HG03460 (cell line): Measurements from ENCODE around the gene RC3H1.
"Not testable (repeated sequence)": the region's sequence is repeated elsewhere in the genome, so short reads cannot be mapped to it uniquely, and the experiment has no call there.

Experiments
- ATAC-seq: cut with Tn5 transposase; IDR thresholded peaks from one replicate; pipeline ENCODE4 v1.9.1; 2021; ENCODE audit not compliant: unreplicated experiment

Gene RC3H1

DNA sequence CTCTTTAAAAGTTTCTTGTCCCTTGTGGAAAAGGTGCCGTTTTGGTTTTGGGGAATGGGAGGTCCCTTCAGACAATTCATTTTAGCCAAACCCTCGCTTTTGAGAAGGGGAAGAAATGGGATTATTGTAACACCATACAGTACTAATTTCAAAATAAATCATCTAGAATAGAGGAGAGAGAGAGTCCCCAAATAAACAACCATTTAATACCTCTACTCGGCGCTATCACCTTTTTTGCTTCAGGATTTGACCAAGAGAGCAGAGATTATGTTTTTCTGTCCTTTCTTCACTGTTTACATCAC lies 770 bp upstream of the RC3H1 start:
- no peak for ATAC-seq

DNA sequence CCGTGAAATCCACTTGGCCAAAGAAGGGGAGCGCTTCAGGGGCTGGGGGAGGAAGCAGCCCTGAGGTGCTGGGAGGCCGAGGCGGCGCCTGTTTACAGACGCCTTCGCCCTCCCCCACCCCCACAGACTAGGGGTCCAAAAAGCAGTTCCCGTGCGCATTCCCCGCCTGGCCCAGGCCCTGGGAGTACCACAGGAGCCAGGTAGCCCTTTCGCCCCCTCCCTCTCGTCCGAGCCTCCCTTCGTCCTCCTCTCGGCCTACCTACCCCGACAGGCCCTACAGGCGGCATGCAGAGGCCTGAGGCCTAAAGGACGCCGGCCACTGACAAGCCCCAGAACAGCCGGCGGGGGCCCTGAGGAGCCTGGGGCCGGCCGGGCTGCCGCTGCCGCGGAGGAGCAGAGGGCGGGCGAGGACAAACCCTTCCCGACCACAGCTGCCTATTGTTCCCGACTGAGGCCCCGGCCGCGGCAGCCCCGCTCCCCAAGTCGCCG lies 522 bp downstream of the RC3H1 start:
- ATAC-seq = peak; percentile 39

DNA sequence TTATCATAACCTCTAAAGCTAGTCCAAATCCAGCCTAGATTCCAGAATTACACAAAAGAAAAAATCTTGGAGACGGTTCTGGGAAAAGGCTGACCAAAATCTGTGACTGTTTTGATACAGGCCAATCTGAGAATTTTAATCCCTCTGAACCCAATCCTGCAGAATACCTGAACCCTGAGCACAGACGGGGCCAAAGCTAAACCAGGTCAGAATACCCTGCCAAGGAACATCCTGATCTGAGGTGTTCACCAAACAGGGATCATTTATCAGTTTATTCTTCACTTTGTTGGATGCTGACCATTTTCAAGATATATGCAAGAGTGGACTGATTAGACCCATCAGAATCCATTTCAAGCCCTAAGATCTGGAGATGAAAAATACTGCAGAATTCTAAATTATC lies 3.6 kb downstream of the RC3H1 start:
- ATAC-seq = no peak

DNA sequence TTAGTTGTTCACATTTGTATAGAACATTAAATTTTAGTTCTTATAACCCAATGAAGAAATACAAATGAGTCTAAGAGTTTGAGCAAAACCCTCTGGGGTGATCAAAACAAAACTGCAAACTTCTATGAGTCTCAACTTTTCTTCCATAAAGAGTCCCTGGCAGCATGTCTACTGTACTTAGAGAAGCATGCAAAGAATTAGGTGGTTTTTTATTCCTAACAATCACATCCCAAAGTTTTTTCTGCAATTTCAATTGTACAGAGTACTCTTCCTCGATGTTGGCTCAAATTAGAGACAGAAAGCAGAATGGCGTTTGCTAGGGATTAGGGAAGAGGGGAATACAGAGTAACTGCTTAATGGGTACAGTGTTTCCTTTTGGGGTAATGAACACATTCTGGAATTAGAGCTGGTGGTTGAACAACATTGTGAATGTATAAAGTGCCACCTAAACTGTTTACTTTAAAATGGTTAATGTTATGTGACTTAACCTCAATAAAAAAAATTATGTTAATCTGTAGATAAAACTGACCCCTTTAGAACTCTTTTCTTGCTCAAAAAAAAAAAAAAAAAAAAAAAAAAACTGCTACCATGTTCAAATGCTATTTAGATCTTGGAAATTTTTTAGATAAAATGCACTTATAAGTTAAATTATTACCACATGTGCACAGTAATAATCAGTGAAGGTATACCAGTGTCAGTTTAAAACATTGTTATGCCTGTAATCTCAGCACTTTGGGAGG lies 4.8 kb downstream of the RC3H1 start:
- ATAC-seq = no peak

DNA sequence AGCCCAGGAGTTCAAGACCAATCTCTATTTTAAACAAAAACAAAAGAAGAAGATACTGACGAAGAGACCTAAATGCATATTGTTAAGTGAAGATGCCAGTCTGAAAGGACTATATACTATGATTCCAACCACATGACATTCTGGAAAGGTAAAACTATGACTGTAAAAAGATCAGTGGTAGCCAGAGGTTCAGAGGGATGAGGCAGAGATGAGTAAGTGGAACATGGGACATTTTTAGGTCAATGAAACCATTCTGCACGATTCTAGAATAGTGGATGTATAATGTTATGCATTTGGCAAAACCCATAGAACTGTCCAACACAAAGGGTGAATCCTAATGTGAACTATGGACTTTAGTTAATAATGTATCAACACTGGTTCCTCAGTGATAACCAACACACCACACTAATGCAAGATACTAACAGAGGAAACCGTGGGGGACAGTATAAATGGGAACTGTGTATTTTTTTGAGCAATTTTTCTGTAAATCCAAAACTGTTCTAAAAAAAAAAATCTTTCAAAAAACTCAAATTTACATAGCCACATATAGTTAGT lies 8.2 kb downstream of the RC3H1 start:
- no peak for ATAC-seq

DNA sequence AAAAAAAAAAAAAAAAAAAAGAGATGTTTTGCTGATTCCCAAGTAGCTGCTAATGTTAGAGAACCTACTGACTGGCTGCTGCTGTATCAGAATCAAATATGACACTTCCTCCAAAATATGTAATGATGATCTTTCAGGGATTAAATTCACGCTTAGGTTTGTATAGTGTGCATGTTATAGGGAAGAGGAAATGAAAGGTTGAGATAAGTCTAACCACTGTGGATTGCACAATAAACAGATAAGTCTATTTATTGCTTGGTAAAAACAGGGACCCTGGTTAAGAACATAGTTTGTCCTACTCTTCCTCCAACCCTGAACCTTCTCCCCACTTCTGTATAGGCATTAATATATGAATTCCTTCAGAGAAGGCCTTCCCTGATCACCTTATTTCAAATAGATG lies 13.2 kb downstream of the RC3H1 start:
- ATAC-seq = no peak

DNA sequence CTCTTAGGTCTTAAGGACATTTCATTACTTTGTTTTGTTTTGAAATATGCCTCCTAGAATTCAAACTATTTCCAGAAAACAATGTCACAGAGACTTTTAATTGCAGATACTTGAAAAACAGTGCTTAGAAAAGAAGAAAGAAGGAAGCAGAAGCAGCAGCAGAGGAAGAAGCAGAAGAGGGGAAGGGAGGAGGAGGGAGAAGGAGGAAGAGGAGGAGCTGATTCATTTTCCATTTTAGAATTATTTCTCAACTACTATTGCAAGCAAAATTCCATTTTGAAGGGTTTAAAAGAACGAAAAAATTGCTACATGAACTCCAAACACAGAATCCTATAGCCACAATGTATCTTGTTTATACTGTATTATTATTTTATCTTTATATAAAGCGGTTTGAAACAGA lies 13.9 kb downstream of the RC3H1 start:
- no peak for ATAC-seq

DNA sequence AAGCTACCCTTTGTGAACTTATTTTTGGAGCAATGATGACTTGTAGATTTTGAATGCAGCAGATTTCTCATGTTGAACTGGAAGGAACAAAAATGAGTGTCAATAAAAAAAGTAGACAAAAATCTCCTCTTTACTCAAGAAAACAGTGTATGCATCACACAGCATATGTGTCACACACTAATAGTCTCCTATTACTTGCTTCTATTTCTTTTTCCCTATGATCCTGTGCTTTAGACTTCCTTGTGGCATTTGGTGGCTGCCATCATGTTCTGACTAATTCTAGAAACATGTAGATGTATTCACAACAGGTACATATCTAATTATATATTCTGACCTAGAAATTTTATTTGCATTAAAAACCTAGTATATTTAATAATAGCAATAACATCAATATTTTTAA lies 14.3 kb downstream of the RC3H1 start:
- ATAC-seq = no peak

DNA sequence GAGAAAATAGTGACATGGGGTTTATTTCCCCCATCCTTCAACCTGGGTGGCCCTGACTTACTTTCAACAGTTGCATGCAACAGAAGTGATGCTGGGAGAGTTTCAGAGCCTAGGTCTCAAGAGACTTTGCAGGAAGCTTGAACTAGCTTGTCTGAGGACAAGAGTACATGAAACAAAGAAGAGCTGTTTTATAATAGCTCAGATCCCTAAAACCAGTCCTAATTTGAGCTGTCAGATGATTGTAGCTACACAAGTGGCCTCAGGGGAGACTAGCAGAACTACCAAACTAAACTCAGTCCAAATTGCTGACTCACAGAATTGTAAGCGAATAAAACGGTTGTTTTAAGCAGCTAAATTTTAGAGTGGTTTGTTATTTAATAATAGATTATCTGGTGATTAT lies 17.1 kb downstream of the RC3H1 start:
- peak; percentile 98 for ATAC-seq

DNA sequence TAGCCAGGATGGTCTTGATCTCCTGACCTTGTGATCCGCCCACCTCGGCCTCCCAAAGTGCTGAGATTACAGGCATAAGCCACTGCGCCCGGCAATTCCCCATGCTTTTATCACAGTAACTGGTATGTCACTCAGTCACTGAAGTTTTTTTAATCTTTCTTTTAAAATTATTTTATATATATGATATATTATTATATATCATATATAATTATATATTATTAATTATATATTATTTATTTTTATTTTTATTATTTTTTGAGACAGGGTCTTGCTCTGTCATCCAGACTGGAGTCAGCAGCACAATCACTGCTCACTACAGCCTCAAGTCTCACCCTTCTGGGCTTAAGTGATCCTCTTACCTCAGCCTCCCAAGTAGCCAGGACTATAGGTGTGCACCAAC lies 18.3 kb downstream of the RC3H1 start:
- ATAC-seq = no peak

DNA sequence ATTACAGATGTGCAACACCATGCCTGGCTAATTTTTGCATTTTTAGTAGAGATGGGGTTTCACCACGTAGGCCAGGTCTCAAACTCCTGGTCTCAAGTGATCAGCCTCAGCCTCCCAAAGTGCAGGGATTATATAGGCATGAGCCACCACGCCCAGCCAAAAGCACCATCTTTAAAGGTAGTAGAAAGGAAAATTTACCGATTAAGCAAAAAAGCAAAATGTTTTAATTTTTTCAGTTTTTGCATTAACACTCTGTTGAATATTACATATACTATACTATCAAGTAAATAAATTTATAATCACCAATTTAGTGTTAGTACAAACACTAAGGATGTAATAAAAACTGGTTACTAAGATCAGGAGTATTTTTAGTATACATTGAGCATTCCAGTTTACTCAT lies 20.6 kb downstream of the RC3H1 start:
- ATAC-seq = no peak

DNA sequence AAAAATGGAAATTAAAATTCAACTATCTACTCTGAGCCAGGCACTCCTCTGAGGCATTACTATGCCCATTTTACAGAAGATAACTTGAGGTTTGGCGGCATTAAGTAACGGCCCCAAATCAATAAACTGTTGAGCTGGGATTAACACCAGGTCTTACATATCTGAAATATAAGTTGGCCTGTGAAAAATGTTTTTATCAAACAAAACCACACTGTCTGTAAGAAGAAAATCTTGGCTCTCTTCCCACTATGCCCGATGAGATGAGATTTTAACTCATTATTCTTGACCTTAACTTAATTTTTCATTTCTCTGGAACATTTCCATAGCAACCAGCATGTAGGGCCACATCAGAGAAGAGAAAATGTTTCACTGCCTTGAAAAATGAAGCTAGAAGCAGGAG lies 21.8 kb downstream of the RC3H1 start:
- no peak for ATAC-seq

DNA sequence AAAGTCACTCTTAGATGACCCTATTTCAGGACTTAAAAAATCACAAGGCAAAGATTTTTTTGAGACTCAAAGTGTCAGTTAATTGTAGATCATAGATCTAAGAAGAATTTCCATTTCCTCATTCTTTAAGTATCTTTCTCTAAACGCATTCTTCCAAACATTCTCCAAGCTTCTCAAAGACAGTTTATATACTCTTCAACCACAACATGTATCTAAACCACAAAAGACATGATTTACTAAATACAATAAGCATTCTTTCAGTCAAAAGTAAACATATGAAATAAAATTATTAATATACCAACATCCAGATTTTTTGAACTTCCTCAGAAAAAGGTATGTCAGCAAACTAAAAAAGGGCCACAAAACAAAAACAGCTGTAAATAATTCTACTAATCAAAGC lies 24.4 kb downstream of the RC3H1 start:
- no peak for ATAC-seq

DNA sequence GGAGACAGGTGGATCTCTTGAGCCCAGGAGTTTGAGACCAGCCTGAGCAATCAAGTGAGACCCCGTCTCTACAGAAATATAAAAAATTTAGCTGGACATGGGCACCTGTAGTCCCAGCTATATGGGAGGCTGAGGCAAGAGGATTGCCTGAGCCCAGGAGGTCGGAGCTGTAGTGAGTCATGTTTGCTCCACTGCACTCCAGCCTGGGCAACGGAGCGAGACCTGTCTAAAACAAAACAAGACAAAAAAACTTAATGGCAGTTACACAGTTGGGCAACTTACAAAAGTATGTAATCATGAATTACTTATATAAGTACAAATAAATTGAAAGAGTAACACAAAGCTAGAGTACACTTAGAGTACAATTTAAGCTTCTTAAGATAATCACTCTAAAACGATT lies 25.2 kb downstream of the RC3H1 start:
- no peak for ATAC-seq

DNA sequence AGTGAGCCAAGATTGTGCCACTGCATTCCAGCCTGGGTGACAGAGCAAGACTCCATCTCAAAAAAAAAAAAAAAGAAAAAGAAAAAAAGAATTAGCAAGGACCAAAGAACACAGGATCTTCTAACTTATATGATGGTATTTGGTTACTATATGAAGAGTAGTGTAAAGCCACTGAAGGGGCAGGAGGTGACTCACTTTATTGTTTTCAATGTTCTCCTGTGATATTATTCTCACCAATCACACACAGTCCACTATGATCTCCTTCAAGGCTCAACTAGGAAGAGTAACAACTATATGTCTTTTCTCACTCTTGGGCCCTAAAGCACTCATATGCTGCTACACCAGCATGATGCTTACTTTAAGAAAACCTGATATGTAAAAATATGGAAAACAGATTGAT lies 26.7 kb downstream of the RC3H1 start:
- no peak for ATAC-seq

DNA sequence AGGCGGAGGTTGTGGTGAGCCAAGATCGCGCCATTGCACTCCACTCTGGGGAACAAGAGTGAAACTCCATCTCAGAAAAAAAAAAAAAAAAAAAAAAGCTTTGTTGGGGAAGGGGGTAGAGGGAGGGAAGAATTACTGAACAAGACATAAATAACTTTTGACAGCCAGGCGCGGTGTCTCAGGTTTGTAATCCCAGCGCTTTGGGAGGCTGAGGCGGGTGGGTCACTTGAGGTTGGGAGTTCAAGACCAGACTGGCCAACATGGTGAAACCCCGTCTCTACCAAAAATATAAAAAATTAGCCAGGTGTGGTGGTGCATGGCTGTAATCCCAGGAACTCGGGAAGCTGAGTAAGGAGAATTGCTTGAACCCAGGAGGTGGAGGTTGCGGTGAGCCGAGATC lies 28.2 kb downstream of the RC3H1 start:
- not testable (repeated sequence) for ATAC-seq

DNA sequence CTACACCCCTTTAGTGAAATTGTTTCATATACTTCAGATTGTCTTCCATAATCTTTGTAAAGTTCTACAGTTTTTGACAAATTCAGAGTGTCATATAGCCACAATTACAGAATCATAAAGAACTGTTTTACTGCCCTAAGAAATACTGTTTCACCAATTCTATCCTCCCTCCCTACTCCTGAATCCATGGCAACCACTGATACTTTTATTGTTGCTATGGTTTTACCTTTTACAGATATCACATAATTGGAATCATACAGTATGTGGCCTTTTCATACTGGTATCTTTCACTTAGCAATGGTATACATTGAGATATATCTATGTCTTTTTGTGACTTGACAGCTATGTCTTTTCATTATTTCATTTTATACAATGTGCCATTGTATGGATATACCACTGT lies 34.1 kb downstream of the RC3H1 start:
- ATAC-seq = no peak

DNA sequence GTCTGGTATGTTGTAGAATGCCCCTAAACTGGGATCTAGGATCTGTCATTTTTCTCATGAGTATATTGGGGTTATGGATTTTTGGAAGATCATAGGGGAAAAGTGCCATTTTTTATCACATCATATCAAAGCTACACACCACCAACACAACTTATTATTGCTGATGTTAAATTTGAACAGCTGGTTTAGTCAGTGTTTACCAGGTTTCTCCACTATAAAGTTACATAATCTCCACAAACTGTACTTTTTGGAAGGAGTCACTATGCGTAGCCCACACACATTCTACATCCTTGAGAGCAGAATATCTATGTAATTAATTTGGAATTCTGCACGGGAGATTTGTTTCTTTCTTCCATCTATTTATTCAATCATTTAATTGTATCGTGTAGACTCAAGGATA lies 35.2 kb downstream of the RC3H1 start:
- ATAC-seq = no peak

DNA sequence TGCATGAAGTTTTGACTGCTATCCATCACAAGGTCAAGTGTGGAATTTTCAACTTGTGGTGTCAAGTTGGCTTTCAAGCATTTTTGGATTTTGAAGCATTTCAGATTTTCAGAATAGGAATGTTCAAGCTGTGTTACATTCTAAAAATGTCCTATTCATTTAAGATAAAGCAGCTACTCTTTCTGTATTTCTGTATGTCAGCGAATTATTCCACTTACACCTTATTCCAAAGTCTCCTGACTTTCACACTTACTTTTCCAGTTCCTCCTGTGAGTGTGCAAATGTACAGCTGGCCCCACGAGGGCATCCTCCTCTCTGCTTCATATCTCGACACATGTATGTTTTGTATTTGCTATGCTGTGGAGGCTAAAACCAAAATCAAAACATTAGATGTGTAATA lies 51.9 kb downstream of the RC3H1 start:
- no peak for ATAC-seq

DNA sequence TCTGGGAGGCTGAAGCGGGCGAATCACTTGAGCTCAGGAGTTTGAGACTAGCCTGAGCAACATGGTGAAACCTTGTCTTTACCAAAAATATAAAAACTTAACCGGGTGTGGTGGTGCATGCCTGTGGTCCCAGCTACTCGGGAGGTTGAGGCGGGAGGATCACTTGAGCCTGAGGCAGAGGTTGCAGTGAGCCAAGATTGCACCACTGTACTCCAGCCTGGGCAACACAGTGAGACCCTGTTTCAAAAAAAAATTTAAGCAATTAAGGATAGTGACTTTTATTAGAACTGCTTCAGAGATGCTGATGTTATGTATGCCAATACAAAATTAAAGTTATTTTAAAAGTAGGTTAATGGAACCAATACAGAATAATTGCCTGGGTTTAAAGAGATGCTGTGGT lies 56.3 kb downstream of the RC3H1 start:
- ATAC-seq = not testable (repeated sequence)

DNA sequence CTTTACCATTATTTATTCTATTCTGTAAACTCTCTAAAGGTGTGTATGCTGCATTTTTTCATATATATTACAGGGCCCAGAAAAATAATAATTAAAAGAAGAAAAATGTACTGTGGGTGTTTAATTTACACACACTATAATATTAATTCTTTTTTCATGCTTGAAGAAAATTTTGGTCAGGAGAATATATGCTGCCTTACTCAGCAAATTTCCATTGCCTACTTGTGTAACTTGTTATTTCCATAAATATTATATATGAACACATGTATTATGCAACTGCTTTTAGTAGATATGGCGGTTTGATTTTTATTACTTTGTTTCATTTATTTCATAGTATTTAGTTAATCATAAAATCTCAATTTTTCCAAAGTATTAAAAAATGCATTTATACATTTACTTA lies 58.7 kb downstream of the RC3H1 start:
- no peak for ATAC-seq

DNA sequence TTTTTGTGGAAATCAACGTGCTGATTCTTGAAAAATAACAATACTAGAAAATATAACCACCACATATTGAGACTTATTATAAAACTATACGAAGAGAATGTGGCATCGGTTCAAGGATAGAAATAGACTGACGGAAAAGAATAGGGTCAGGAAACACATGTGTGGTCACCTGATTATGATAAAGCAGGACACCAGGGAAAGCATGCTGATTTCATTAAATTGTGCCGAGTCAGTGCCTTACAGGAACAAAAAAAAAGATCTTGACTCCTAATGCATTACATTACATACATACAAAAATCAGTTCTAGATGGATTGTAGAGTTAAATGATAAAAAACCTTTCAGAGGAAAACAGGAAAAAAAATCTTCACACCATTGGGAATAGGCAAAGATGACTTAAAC lies 61.5 kb downstream of the RC3H1 start:
- ATAC-seq = no peak

DNA sequence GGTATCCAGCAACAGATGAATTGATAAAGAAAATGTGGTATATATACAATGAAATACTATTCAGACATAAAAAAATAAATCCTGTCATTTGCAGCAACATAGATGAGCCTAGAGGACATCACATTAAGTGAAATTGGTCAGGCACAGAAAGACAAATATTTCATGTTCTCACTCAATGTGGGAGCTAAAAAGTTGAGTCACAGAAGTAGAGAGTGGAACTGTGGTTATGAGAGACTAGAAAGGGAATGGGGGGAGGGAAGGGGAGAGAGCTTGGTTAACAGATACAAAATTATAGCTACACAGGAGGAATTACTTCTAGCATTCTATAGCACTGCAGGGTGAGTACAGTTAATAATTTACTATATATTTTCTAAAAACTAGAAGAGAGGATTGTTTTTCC lies 68.0 kb downstream of the RC3H1 start:
- ATAC-seq = no peak
